Glutamatergic neuron (in vitro differentiated cells): ENCODE results near the gene DEUP1. TPM values are rescaled to one million over a fixed set of nuclear protein-coding genes. Genes with fewer than 3 reads are reported as not detected.

Experiments used
- DNase-seq: peaks from one replicate; pipeline ENCODE4 v3.0.0; 2022
- H3K27ac Mint-ChIP-seq: one replicate; pipeline ENCODE4 v1.8.0; 2020; ENCODE audit warnings: mild to moderate bottlenecking, mixed read lengths, inconsistent platforms; ENCODE audit not compliant: unreplicated experiment
- H3K27me3 Mint-ChIP-seq: one replicate; pipeline ENCODE4 v1.8.0; 2020; ENCODE audit warnings: mild to moderate bottlenecking, moderate library complexity, mixed read lengths, inconsistent platforms; ENCODE audit not compliant: unreplicated experiment
- H3K36me3 Mint-ChIP-seq: one replicate; pipeline ENCODE4 v1.8.0; 2020; ENCODE audit warnings: mild to moderate bottlenecking, mixed read lengths, inconsistent platforms; ENCODE audit not compliant: unreplicated experiment
- H3K4me1 Mint-ChIP-seq: one replicate; pipeline ENCODE4 v1.8.0; 2020; ENCODE audit warnings: mild to moderate bottlenecking, low read depth, mixed read lengths, inconsistent platforms; ENCODE audit not compliant: unreplicated experiment
- H3K4me3 Mint-ChIP-seq: one replicate; pipeline ENCODE4 v1.8.0; 2020; ENCODE audit warnings: mild to moderate bottlenecking, mixed read lengths, inconsistent platforms; ENCODE audit not compliant: unreplicated experiment
- H3K9me3 Mint-ChIP-seq: one replicate; pipeline ENCODE4 v1.8.0; 2020; ENCODE audit warnings: mild to moderate bottlenecking, moderate library complexity, mixed read lengths, inconsistent platforms; ENCODE audit not compliant: unreplicated experiment
- CTCF ChIP-seq: fragments of 200-600 bp; sonication (generic); IDR thresholded peaks from one replicate; pipeline ENCODE4 v1.5.0; 2021; ENCODE audit not compliant: partially characterized antibody, unreplicated experiment
- total RNA-seq: library from RNA; stranded (reverse); fragmentation: NEBNext Ultra II Directional; extraction: Animal tissue kit (Norgen Biotek cat#: 25700); gene quantifications from one replicate; pipeline ENCODE4 v1.2.1, GENCODE V29; 2021; ENCODE audit not compliant: unreplicated experiment

Gene DEUP1
- total RNA-seq, 1 donor from 2014 or later = not detected

- Mint-ChIP-seq H3K4me1 (peaks cover 17% of the 10 kb centered on the region), H3K27me3 (peaks cover 5% of the 10 kb centered on the region), H3K27ac (no peak overlapping the region), H3K9me3 (peaks cover 7% of the 10 kb centered on the region), H3K36me3 (no peaks in the 10 kb centered on the region), H3K4me3 (no peak overlapping the region)
- DNase-seq = no peak
- no peak for TF ChIP-seq CTCF
These were observed 143.6 kb downstream of the DEUP1 start for GRCh38 chr11:93474123-93474522.

- Mint-ChIP-seq H3K9me3 (peaks cover 6% of the 10 kb centered on the region), H3K27ac (no peak overlapping the region), H3K4me3 (no peak overlapping the region), H3K27me3 (peaks cover 5% of the 10 kb centered on the region), H3K4me1 (peaks cover 17% of the 10 kb centered on the region), H3K36me3 (no peaks in the 10 kb centered on the region)
- no peak for DNase-seq
- TF ChIP-seq CTCF = no peak
These were observed 146.3 kb downstream of the DEUP1 start for GRCh38 chr11:93476796-93477195.

GRCh38 chr11:93477684-93478234, 147.2 kb downstream of the DEUP1 start:
- TF ChIP-seq CTCF = no peak
- Mint-ChIP-seq H3K4me3 (peak overlapping the region; percentile 9), H3K27me3 (peaks cover 3% of the 10 kb centered on the region), H3K36me3 (no peaks in the 10 kb centered on the region), H3K27ac (no peak overlapping the region), H3K9me3 (peaks cover 6% of the 10 kb centered on the region), H3K4me1 (peaks cover 17% of the 10 kb centered on the region)
- DNase-seq = no peak

GRCh38 chr11:93478841-93479240, 148.3 kb downstream of the DEUP1 start:
- H3K27me3 Mint-ChIP-seq = peaks cover 1% of the 10 kb centered on the region
- H3K4me3 Mint-ChIP-seq = no peak overlapping the region
- H3K9me3 Mint-ChIP-seq = peaks cover 4% of the 10 kb centered on the region
- H3K36me3 Mint-ChIP-seq = no peaks in the 10 kb centered on the region
- no peak for DNase-seq
- H3K4me1 Mint-ChIP-seq = peaks cover 13% of the 10 kb centered on the region
- no peak overlapping the region for H3K27ac Mint-ChIP-seq
- no peak for TF ChIP-seq CTCF

- no peak for TF ChIP-seq CTCF
- peaks cover 4% of the 10 kb centered on the region for H3K9me3 Mint-ChIP-seq
- peaks cover 18% of the 10 kb centered on the region for H3K4me1 Mint-ChIP-seq
- no peak overlapping the region for H3K4me3 Mint-ChIP-seq
- H3K27me3 Mint-ChIP-seq = peaks cover 4% of the 10 kb centered on the region
- no peak for DNase-seq
- H3K27ac Mint-ChIP-seq = no peak overlapping the region
- no peaks in the 10 kb centered on the region for H3K36me3 Mint-ChIP-seq
These were observed 149.7 kb downstream of the DEUP1 start for GRCh38 chr11:93480256-93480655.
